B cell (primary cell): ENCODE results near the gene RPL14. TPM values are rescaled to one million over a fixed set of nuclear protein-coding genes. Genes with fewer than 3 reads are reported as not detected.

ENCODE experiments used
- ATAC-seq: fragments of 200-7000 bp; cut with Tn5 transposase; one replicate; pipeline ENCODE4 v1.10.0; 2021; ENCODE audit warnings: low read depth, mild to moderate bottlenecking, moderate number of reproducible peaks, moderate library complexity
- CTCF ChIA-PET: fragments of 350-600 bp; sonication (Branson Sonifier 250); formaldehyde crosslinking; loops from one replicate; lab custom pipeline; 2021; ENCODE audit warnings: antibody characterized with exemption, inconsistent platforms; lab: Charles Lee
- POLR2A ChIA-PET: fragments of 350-600 bp; sonication (Branson Sonifier 250); formaldehyde crosslinking; loops from one replicate; lab custom pipeline; 2021; ENCODE audit warnings: antibody characterized with exemption; lab: Charles Lee
- DNase-seq: peaks from one replicate; pipeline ENCODE4 v3.0.0; 2013
- H2AFZ ChIP-seq: 2 replicates; pipeline ENCODE4 v1.6.1; 2012; ENCODE audit warnings: mild to moderate bottlenecking, low read depth, low read length; ENCODE audit not compliant: insufficient read depth, poor library complexity, severe bottlenecking
- H3K27ac ChIP-seq, 2 donors: 1 replicate in 1 of 2; 2 replicates in 1 of 2; pipeline ENCODE4 v1.5.1; 2012 to 2013; ENCODE audit warnings: low read length in 2 of 2, mild to moderate bottlenecking in 2 of 2, moderate library complexity in 1 of 2
- H3K27me3 ChIP-seq, 4 experiments: fragments of 200-600 bp in 1 of 4; sonication (generic) in 1 of 4; replicated peaks in 1 of 4; 1 replicate in 2 of 4; 2 replicates in 2 of 4; pipeline versions ENCODE4 v1.6.1 to v1.7.0; 2013 to 2016; ENCODE audit warnings: low read length in 3 of 4, mild to moderate bottlenecking in 2 of 4, mixed read lengths in 1 of 4, moderate library complexity in 1 of 4; ENCODE audit not compliant: insufficient read depth in 4 of 4, control insufficient read depth in 3 of 4; ENCODE audit errors: control extremely low read depth in 1 of 4
- H3K36me3 ChIP-seq, 2 experiments: replicated peaks in 1 of 2; 1 replicate in 1 of 2; 2 replicates in 1 of 2; pipeline versions ENCODE4 v1.6.1 to v1.7.1; 2013; ENCODE audit warnings: low read length in 1 of 2; ENCODE audit not compliant: insufficient read depth in 2 of 2, control insufficient read depth in 1 of 2; ENCODE audit errors: control extremely low read depth in 1 of 2, extremely low read depth in 1 of 2
- H3K4me1 ChIP-seq, 2 donors: fragments of 200-600 bp in 1 of 2; sonication (generic) in 1 of 2; 1 replicate in 1 of 2; 2 replicates in 1 of 2; pipeline versions ENCODE4 v1.5.1 to v1.6.1; 2013 to 2017; ENCODE audit warnings: low read length in 2 of 2; ENCODE audit not compliant: control insufficient read depth in 2 of 2, insufficient read depth in 2 of 2
- H3K4me2 ChIP-seq: replicated peaks from 2 replicates; pipeline ENCODE3; 2012; ENCODE audit warnings: mild to moderate bottlenecking, low read depth, low read length; ENCODE audit not compliant: poor library complexity, severe bottlenecking
- H3K4me3 ChIP-seq, 5 experiments: fragments of 200-600 bp in 1 of 5; sonication (generic) in 1 of 5; 1 replicate in 3 of 5; 2 replicates in 2 of 5; pipeline versions ENCODE4 v1.5.1 to v1.7.0; 2011 to 2016; ENCODE audit warnings: low read length in 4 of 5, mild to moderate bottlenecking in 4 of 5, low read depth in 2 of 5, control low read depth in 1 of 5, moderate library complexity in 1 of 5; ENCODE audit not compliant: insufficient read depth in 1 of 5; ENCODE audit errors: control extremely low read depth in 1 of 5, extremely low read depth in 1 of 5
- H3K79me2 ChIP-seq: fragments of 200-600 bp; sonication (generic); one replicate; pipeline ENCODE4 v1.6.0; 2016; ENCODE audit warnings: low read length; ENCODE audit not compliant: control insufficient read depth, insufficient read depth
- H3K9ac ChIP-seq: fragments of 200-600 bp; sonication (generic); 2 replicates; pipeline ENCODE4 v1.6.1; 2017; ENCODE audit warnings: mild to moderate bottlenecking, low read length, moderate library complexity
- H3K9me3 ChIP-seq, 3 donors: one replicate each; pipeline versions ENCODE4 v1.6.1 to v1.7.1; 2013; ENCODE audit warnings: low read length in 2 of 3; ENCODE audit not compliant: control insufficient read depth in 2 of 3, insufficient read depth in 1 of 3; ENCODE audit errors: control extremely low read depth in 1 of 3
- H4K20me1 ChIP-seq: 2 replicates; pipeline ENCODE4 v1.6.0; 2012; ENCODE audit warnings: mild to moderate bottlenecking, low read length; ENCODE audit not compliant: insufficient read depth, control insufficient read depth, poor library complexity, severe bottlenecking
- H3K27ac Mint-ChIP-seq: one replicate; pipeline ENCODE4 v1.8.0; 2021; ENCODE audit warnings: mixed read lengths
- H3K27me3 Mint-ChIP-seq: one replicate; pipeline ENCODE4 v1.8.0; 2021; ENCODE audit warnings: mixed read lengths
- H3K4me1 Mint-ChIP-seq: one replicate; pipeline ENCODE4 v1.8.0; 2021; ENCODE audit warnings: mixed read lengths
- H3K4me3 Mint-ChIP-seq: one replicate; pipeline ENCODE4 v1.8.0; 2021; ENCODE audit warnings: mixed read lengths
- H3K9me3 Mint-ChIP-seq: one replicate; pipeline ENCODE4 v1.8.0; 2022; ENCODE audit warnings: mixed read lengths; ENCODE audit not compliant: insufficient read depth
- CTCF ChIP-seq: fragments of 200-600 bp; IDR thresholded peaks from one replicate; pipeline ENCODE4 v1.8.0; 2022; ENCODE audit warnings: antibody characterized with exemption, mild to moderate bottlenecking
- EZH2 ChIP-seq: IDR thresholded peaks from 2 replicates; pipeline ENCODE4 v1.6.1; 2012; ENCODE audit warnings: borderline replicate concordance, low read depth, mild to moderate bottlenecking, moderate library complexity, low read length; ENCODE audit not compliant: insufficient read depth, poor library complexity, severe bottlenecking
- WGBS: methylation state at CpG from one replicate; pipeline ENCODE4 v1.1.5; 2013; ENCODE audit warnings: missing lambda C conversion rate; ENCODE audit not compliant: insufficient coverage; 5-methylcytosine and 5-hydroxymethylcytosine counted together
- intact Hi-C: fragments of 100-400 bp; cut with micrococcal nuclease; formaldehyde crosslinking; loops from one replicate; pipeline ENCODE4 v1.10.0; 2022
- polyA plus RNA-seq: library from polyadenylated mRNA; depleted of rRNA; stranded (reverse); fragments of >200 nt; gene quantifications from 2 replicates; pipeline ENCODE4 v1.2.3, GENCODE V29; 2012
- total RNA-seq, 2 donors: library from RNA; stranded (reverse); fragments of 120-200 nt in 1 of 2; gene quantifications; 1 replicate in 1 of 2; 2 replicates in 1 of 2; pipeline versions ENCODE4 v1.2.3 to v1.2.4, GENCODE V29; 2013 to 2022

The RPL14 gene
- total and polyA plus RNA-seq, 2 donors (not counting 1 experiment from before 2014, with no cell fraction given) = 413 to 2,452 TPM

- Histone ChIP-seq H3K9me3 (no peaks in the 10 kb centered on the region), H3K4me3 (no peak overlapping the region), H3K27me3 (no peaks in the 10 kb centered on the region), H2AFZ (no peak overlapping the region), H3K4me1 (no peaks in the 10 kb centered on the region), H3K27ac (no peak overlapping the region), H3K4me2 (no peak overlapping the region), H4K20me1 (peaks cover 13% of the 10 kb centered on the region), H3K36me3 (peaks cover 14 to 50% of the 10 kb centered on the region in 2 experiments), H3K9ac (no peak overlapping the region), H3K79me2 (peaks cover 3% of the 10 kb centered on the region)
- H3K4me3 Mint-ChIP-seq = no peak overlapping the region
- TF ChIP-seq EZH2 (no peak), CTCF (no peak)
- DNase-seq (no peak), ATAC-seq (no peak)
- 90% methylated on average over 4 of the region's 4 CpGs for WGBS
- no peaks in the 10 kb centered on the region for H3K9me3 Mint-ChIP-seq
- peak overlapping the region; percentile 23 for H3K27ac Mint-ChIP-seq
- intact Hi-C loops = no loop called here
- ChIA-PET POLR2A (no interaction called here), CTCF (no interaction called here)
- H3K4me1 Mint-ChIP-seq = no peaks in the 10 kb centered on the region
- H3K27me3 Mint-ChIP-seq = no peaks in the 10 kb centered on the region
These were observed 7.9 kb downstream of the RPL14 start for GRCh38 chr3:40465111-40465407.

GRCh38 chr3:40465456-40465855, 8.3 kb downstream of the RPL14 start:
- Histone ChIP-seq H2AFZ (no peak overlapping the region), H3K36me3 (peaks cover 14 to 47% of the 10 kb centered on the region in 2 experiments), H3K79me2 (no peaks in the 10 kb centered on the region), H4K20me1 (peaks cover 9% of the 10 kb centered on the region), H3K27ac (no peak overlapping the region), H3K4me3 (no peak overlapping the region), H3K9me3 (no peaks in the 10 kb centered on the region), H3K4me2 (no peak overlapping the region), H3K27me3 (no peaks in the 10 kb centered on the region), H3K4me1 (no peaks in the 10 kb centered on the region), H3K9ac (no peak overlapping the region)
- DNase-seq (no peak), ATAC-seq (no peak)
- Mint-ChIP-seq H3K4me1 (no peaks in the 10 kb centered on the region), H3K9me3 (no peaks in the 10 kb centered on the region), H3K27ac (peak overlapping the region; percentile 23), H3K4me3 (no peak overlapping the region), H3K27me3 (no peaks in the 10 kb centered on the region)
- 100% methylated on average over 2 of the region's 2 CpGs for WGBS
- ChIA-PET CTCF (no interaction called here), POLR2A (no interaction called here)
- intact Hi-C loops = no loop called here
- TF ChIP-seq CTCF = no peak
